HG03064 (cell line): ENCODE data around the gene TBC1D22B.

Source experiments
- ATAC-seq: cut with Tn5 transposase; IDR thresholded peaks from one replicate; pipeline ENCODE4 v1.9.1; 2021; ENCODE audit warnings: low read depth; ENCODE audit not compliant: unreplicated experiment

TBC1D22B gene

DNA sequence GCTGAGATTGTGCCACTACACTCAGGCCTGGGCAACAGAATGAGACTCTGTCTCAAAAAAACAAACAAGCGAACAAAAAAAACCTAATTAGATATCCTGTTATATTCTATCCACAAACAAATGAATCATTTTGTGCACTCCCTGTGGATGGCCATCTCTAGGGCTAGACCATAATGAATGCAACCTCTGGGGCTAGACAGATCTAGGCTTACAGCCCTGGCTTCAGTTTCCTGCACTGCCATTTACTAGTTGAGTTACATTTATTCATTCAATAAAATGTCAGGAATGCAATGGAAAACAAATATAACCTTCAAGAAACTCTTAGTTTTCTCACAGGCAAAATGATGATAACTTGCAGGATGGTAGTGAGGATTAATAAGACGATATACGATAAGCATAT, 89.6 kb downstream of the TBC1D22B start:
- ATAC-seq, result no peak

DNA sequence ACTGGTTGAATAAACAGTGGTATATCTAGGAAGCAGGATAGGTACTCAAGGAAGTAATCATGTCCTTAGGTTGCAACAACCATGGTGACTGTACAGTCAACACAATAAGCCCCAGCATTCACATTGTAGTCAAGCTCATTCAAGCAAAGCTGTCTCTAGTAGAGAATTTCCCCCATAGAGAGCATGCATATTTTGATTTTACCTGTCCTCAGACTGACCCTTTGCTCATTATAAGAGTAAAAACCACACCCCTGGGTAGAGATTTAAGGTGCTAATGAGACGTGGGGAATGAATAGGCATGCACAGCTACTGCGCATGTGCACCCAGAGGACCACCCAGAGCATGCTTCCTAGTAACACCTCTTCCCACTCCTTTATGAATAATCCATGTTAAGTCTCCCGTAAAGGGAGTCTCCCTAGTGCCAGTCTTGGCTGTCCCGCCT, 90.1 kb downstream of the TBC1D22B start:
- no peak for ATAC-seq

GRCh38 chr6:37351027-37351426, 93.5 kb downstream of the TBC1D22B start:
- no peak for ATAC-seq

DNA sequence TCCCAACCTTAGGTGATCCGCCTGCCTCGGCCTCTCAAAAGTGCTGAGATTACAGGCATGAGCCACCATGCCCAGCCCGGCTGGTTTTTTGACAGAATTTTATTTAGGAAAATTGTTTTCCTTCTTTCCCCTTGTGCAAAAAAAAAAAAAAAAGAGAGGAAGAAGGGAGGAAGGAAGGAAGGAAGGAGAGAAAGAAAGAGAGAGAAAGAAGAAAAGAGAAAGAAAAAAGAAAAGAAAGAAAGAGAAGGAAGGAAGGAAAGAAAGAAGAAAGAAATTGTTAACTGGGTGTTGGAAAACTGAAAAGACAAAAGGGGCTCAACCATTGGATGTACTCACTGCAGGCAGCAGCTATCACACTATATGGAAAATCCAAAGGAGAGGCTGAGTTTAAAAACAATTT, 94.8 kb downstream of the TBC1D22B start:
- ATAC-seq, result no peak

DNA sequence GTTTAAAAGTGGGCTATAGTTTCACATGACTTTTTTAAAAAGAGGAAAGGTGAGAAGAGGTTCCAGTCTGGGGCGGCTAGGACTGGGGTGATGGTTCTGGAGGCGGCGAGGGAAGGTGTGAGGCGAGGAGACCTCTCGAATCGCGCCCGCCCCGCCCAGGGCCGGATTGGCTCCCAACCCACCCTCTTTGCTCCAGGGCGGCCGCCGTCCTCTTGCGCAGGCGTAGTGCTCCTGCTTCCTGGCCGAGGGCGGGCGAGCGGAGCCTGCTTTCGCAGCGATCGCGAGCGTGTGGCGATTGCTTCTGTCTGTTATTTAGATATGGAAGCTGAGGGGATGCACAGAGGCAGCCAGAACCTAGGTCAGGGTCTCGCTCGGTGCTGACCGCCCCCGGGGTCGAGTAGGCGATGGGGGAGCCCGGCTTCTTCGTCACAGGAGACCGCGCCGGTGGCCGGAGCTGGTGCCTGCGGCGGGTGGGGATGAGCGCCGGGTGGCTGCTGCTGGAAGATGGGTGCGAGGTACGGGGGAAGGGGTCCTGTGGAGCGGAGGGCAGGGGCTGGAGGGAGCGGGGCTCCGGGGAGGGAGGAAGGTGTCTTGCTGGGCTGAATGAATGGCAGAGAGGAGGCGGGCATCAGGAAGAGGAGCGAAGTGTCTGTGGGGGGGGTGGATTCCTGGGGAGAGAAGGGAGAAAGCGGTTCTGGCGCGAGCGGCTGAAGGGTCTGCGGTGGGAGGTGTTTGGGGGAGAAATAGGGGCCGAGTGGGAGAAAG, 96.4 kb downstream of the TBC1D22B start, which contains the start of gene RNF8:
Gene RNF8, plus strand, starts transcription at position 223 of the 765 bp plus-strand sequence. Its CDS starts 182 bp downstream, at position 405.
- peak; percentile 85 for ATAC-seq

DNA sequence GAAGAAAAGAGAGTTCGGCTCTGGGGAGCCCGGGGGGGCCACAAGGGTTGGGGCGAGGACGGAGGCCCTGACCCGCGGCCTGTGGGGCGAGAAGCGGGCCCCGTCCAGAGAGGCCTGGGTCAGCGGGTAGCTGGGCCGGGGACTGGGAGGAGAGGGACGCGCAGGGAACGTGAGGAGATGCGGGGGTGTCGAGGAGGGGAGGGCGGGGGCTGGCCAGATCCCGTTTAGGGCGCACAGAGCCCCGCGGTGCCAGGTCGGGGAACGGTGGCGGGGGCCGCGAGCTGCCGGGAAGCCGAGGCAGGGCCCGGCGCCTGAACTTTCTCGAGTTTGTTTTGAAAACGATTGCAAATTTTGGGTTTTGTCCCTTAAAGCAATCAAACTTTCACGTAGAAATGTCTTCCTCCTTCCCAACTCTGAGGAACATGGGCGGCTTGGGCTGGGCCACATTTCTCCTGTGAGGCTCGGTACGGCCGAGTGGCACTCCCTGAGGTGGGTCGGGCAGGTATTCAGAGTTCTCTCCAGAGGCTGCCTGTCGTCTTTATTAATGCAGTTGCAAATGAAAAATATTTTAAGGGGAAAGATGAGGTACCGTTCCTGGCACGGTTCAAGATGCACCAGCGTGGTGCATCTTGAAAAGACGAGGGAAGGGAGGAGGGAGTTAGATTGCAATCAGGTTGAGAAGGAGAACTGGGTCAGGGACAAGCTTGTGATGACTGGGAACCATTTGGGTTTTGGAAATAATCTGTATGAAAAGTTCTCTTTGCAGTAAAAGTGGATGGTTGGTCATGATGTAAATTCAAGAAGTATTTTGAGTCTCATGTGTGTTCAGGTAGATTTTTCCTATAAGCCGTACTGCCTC, 97.2 kb downstream of the TBC1D22B start:
- ATAC-seq, result no peak

- no peak for ATAC-seq
Measured at GRCh38 chr6:37357288-37357687, 99.7 kb downstream of the TBC1D22B start.

DNA sequence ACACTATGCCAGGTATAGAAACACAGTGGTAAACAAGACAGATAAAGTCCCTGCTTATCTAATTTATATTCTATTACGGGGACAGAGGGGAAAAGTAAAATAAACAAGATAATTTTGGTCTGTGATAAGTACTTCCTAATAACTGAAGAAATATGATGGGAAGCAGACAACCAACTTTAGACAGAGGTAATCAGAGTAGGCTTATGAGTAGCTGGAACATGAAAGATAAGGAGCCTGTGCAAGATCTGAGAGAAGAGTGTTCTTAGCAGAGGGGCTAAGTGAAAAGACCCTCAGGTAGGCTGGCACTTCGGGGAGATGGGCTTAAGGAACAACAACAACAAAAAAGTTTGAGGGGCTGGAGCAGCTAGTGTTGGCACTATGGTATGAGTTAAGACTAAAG, 100.3 kb downstream of the TBC1D22B start:
- ATAC-seq, result no peak

GRCh38 chr6:37359039-37359438, 101.5 kb downstream of the TBC1D22B start:
- no peak for ATAC-seq

- ATAC-seq, result no peak
Measured at GRCh38 chr6:37362101-37362828, 104.7 kb downstream of the TBC1D22B start.

- no peak for ATAC-seq
Measured at GRCh38 chr6:37365791-37366190, 108.2 kb downstream of the TBC1D22B start.

GRCh38 chr6:37366910-37367309, 109.3 kb downstream of the TBC1D22B start:
- no peak for ATAC-seq

GRCh38 chr6:37368961-37369320, 111.4 kb downstream of the TBC1D22B start:
- ATAC-seq, result no peak

GRCh38 chr6:37369321-37370201, 112.0 kb downstream of the TBC1D22B start:
- no peak for ATAC-seq

DNA sequence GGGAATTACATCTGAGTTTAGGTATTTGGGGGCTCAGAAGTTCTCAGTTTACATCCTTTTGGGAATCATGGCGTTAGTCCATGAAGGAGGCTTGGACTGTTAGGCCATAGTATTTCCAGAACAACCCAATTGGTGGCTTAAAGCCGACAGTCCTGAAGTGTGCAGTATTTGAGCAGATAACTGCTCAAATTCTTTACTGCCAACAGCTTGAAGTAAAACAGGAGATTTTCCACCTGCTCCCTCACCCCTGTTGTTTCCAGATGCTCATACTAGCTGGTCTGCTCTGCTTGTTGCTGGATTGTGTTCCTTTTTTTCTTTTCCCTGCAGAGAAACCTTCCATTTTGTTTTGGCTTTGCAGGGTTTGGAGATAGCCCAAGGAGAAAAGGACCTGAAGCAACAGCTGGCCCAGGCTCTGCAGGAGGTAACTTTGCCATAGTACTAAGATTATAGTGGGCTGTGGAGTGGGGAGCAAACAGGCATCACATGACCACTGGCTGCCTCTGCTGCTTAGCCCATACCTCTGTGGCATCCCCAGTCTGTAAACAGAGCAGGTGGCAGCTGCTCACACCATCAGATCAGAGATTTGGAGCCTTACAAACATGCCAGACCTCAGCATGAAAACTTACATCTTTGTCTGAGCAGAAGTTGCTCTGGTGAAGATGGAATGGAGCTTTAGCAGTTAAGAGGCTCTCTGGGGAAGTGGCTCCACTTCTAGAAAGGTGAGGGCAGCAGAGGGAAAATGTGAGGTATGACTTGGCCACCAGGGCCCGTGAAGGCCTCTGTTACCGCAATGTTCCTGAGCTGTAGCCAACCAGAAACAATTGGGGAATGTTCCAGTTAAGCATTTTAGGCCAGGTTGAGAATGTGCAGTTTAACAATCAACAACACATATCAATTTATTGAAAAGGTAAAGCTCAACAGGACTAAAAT, 113.8 kb downstream of the TBC1D22B start:
- ATAC-seq, result no peak

DNA sequence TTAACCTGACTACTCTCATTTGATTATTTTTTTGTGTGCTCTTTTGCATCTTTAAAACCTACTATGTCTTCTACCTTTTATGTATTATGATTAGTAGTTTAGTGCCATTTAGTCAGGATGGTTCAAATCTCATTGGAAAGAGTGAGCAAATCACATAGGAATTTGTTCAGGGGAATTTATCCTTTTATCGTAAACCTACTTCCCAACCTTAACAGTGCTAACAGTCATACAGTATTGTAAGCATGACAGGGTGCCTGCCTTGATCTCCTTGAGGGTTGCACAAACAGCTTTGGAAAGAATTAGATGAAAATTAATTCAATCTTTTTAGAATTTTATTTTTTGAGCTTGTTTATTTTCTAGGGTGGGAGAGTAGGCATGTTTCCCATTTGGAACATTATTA, 114.5 kb downstream of the TBC1D22B start:
- no peak for ATAC-seq

GRCh38 chr6:37373822-37374471, 116.4 kb downstream of the TBC1D22B start:
- ATAC-seq, result no peak

DNA sequence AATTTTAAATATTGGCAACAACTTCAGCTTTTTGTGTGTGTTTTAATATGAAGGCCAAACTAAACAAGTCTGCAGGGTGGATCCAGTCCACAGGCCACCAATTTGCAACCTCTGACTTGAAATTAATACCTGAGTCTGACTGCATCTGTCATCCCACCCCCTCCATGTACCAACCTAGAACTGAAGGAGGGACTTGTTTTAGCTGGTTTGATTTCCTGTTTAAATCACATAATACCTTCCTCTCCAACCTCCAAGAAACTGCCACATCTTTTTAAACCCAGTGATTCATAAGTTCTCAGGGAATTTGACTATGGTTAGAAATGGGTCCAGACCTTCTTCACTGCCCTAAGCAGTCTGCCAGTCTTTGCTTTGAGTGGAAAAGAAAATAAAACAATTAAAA, 117.8 kb downstream of the TBC1D22B start:
- ATAC-seq, result no peak
